ENCODE measurements around the gene EXOC3L1.

EXOC3L1 gene

DNA sequence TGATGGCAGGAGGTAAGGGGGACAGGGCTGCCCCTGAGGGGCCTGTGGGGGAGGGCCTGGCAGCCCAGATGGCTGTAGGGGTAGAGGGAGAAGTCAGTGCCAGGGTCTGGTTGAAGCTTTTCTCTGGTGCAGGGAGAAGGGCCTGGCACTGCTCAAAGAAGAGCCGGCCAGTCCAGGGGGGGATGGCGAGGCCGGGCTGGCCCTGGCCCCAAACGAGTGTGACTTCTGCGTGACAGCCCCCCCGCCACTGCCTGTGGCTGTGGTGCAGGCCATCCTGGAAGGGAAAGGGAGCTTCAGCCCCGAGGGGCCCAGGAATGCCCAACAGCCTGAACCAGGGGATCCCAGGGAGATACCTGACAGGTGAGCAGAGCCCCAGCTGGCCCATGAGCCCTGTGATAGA is 22.3 kb downstream of the EXOC3L1 start:
- H3K4me3 ChIP-seq (ENCODE audit: control insufficient read depth, low read depth, low read length) = no peak overlapping the region
- TF ChIP-seq, protein P1, sequence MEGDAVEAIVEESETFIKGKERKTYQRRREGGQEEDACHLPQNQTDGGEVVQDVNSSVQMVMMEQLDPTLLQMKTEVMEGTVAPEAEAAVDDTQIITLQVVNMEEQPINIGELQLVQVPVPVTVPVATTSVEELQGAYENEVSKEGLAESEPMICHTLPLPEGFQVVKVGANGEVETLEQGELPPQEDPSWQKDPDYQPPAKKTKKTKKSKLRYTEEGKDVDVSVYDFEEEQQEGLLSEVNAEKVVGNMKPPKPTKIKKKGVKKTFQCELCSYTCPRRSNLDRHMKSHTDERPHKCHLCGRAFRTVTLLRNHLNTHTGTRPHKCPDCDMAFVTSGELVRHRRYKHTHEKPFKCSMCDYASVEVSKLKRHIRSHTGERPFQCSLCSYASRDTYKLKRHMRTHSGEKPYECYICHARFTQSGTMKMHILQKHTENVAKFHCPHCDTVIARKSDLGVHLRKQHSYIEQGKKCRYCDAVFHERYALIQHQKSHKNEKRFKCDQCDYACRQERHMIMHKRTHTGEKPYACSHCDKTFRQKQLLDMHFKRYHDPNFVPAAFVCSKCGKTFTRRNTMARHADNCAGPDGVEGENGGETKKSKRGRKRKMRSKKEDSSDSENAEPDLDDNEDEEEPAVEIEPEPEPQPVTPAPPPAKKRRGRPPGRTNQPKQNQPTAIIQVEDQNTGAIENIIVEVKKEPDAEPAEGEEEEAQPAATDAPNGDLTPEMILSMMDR (conservative IDR thresholded peaks at IDR 0.05; ENCODE audit: control insufficient read depth, insufficient read depth, low read depth, low read length) = no peak
- no peak for DNase-seq (ENCODE audit: low read depth)

DNA sequence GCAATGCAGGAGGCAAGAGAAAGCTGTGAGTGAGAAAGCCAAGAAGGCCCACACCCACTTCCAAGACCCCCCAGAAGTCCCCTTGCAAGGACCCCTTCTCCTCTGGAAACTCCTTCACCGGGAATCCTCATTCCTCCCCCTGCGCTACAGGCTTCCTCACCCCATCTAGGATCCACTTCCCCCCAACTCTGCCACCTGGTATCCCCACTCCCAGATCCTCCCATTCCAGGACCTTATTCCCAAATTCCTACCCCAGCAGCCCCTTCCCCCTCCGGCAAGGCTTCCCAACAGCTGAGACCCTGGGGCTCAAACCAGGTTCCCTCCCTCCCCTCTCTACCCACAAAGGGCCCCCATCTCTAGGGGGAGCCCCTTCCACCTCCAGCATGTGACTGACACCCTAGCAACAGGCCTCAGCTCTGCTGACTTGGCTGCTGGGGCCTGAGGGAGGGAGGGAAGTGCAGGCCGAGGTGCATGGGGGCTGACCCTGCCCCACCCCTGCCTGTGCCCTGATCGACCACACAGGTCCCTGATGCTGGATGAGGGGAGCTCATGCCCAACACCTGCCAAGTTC is 23.3 kb downstream of the EXOC3L1 start:
- TF ChIP-seq, protein P1 (conservative IDR thresholded peaks at IDR 0.05; ENCODE audit: control insufficient read depth, insufficient read depth, low read depth, low read length) = no peak
- no peak for DNase-seq (ENCODE audit: low read depth)
- H3K4me3 ChIP-seq (ENCODE audit: control insufficient read depth, low read depth, low read length) = no peak overlapping the region

GRCh38 chr16:67166110-67166547 is 23.8 kb downstream of the EXOC3L1 start:
- H3K4me3 ChIP-seq (ENCODE audit: control insufficient read depth, low read depth, low read length) = no peak overlapping the region

DNA sequence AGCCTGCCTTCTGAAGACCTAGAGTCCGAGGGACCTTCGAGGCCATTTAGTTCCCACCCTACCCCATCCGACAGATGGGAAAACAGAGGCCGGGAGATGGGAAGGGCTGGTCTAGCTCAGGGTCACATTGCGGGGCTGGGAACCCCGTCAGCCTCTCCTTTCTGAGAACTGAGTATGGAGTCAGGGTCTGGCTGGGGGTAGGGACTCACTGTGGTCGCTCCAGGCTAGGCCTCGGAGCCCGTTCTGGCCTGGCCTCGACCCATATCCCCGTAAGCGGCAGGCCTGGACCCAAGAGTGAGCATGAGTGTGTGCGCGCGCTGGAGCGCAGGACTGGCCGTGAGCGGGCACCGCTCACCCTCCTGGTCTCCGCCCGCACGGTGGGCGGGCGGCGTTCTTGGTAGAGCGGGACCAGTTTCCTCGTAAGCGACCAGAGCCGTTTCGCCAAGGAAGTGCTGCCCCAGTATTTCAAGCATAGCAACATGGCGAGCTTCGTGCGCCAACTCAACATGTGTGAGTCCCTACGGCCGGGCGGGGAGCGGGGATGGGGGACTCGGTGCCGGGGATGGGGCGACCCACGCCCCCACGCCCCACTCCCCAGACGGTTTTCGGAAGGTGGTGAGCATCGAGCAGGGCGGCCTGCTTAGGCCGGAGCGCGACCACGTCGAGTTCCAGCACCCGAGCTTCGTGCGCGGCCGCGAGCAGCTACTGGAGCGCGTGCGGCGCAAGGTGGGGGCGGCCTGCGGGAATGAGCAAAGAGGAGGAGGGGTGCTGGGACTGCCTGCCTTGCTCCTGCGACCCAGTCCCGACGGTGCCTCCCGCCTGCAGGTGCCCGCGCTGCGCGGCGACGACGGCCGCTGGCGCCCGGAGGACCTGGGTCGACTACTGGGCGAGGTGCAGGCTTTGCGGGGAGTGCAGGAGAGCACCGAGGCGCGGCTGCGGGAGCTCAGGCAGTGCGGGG is 24.5 kb downstream of the EXOC3L1 start:
- TF ChIP-seq, protein P1 (conservative IDR thresholded peaks at IDR 0.05; ENCODE audit: control insufficient read depth, insufficient read depth, low read depth, low read length) = no peak
- no peak overlapping the region for H3K4me3 ChIP-seq (ENCODE audit: control insufficient read depth, low read depth, low read length)
- no peak for DNase-seq (ENCODE audit: low read depth)

More at GRCh38 chr16:67166110-67166547, 23.8 kb downstream of the EXOC3L1 start:
- no peak for DNase-seq (ENCODE audit: low read depth)
- TF ChIP-seq, protein P1 (conservative IDR thresholded peaks at IDR 0.05; ENCODE audit: control insufficient read depth, insufficient read depth, low read depth, low read length) = no peak

GRCh38 chr16:67164599-67165061 is 25.3 kb downstream of the EXOC3L1 start, which contains the start of gene HSF4:
Gene HSF4 (plus strand): TSS chr16:67164745. CDS start chr16:67164812, 67 bp downstream.
- peak within 1 kb of the TSS; percentile 7 for H3K4me3 ChIP-seq (ENCODE audit: control insufficient read depth, low read depth, low read length)

GRCh38 chr16:67163999-67164558 is 25.9 kb downstream of the EXOC3L1 start:
- no peak overlapping the region for H3K4me3 ChIP-seq (ENCODE audit: control insufficient read depth, low read depth, low read length)

More at GRCh38 chr16:67164599-67165061, 25.3 kb downstream of the EXOC3L1 start, which contains the start of gene HSF4:
- DNase-seq (ENCODE audit: low read depth) = no peak
- TF ChIP-seq, protein P1 (conservative IDR thresholded peaks at IDR 0.05; ENCODE audit: control insufficient read depth, insufficient read depth, low read depth, low read length) = no peak

More at GRCh38 chr16:67163999-67164558, 25.9 kb downstream of the EXOC3L1 start:
- no peak for DNase-seq (ENCODE audit: low read depth)
- TF ChIP-seq, protein P1 (conservative IDR thresholded peaks at IDR 0.05; ENCODE audit: control insufficient read depth, insufficient read depth, low read depth, low read length) = no peak
